NCI-H2171 treated with DMSO at 0.1 percent for 48 hours (cell line): ENCODE data around the gene FRZB.
"Not testable (repeated sequence)": the region's sequence is repeated elsewhere in the genome, so short reads cannot be mapped to it uniquely, and the experiment has no call there.

Experiments used
- DNase-seq: peaks from one replicate; lab custom pipeline; 2025; lab: John Stamatoyannopoulos, UW

Gene FRZB

DNA sequence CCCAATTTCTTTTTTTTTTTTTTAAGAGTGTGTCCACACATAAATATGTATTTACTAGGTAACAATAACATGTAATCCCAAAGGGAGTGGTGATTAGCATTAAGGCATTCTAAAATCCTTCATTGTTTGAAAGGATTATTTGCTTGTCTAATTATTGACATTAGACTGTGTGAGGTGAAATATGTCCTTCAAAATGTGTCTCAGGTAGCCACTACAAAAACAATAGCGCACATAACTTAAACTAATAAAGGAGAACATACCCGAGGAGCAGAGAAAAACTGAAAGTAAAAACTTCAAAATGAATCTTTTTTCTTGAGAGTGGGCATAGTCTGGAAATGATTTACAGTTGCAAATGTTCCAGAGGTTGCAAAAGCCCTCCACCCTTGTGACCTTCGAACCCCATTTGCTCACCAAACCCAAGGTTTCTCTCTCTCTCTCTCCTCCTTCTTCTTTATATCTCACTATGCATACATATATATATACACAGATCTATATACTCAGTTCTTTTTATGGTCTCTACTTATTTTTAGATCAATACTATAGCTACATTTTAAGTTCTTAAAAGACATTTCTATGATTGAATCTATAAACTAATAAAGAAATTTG is 24.4 kb upstream of the FRZB start:
- no peak for DNase-seq

DNA sequence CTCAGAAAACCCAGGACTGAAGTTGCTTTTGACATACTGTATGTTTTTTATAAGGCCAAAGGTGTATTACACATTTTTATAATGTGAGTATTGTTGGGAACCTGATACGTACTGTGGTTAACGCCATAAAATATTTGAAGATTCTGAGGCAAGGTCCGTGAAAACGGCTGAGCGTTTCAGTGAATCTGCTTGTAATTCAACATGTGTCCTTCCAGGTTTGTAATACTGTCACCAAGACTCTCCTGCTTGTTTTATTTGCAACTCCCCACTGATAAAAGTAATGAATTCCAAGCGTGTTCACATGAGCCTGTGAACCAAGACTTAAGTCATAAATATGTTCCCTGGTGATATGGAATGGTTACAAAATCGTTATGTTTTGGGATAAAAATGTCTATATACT is 23.9 kb upstream of the FRZB start:
- DNase-seq, result peak; percentile 21

DNA sequence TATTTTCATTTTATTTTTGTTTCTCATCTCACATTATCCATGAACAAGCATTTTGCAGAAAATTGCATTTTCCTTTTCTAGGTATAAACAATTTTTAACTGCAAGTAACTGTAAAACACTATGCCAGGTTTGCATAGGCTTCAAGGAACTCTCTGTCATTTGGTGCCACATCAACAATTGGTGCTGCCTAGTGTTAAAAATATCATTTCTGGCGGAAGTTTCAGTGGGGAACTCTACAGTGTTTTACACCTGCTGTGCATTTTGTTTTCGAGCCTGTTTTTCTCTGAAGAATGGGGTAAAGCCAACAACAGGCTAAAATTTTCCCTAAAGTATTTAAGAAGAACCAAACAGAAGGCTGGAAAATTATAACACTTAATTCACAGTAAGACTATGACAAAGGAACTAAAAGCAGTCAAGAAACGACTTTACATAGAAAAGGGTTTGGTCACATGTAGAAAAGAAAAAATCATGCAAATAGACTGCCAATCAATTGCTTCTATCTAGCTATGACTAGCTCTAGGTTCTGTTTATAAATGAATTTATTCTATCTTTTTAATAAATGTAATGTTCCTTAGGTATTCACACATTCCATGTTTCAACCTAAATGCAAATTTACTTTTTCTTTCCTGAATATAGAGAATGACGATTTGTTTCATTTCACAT is 21.4 kb upstream of the FRZB start:
- no peak for DNase-seq

DNA sequence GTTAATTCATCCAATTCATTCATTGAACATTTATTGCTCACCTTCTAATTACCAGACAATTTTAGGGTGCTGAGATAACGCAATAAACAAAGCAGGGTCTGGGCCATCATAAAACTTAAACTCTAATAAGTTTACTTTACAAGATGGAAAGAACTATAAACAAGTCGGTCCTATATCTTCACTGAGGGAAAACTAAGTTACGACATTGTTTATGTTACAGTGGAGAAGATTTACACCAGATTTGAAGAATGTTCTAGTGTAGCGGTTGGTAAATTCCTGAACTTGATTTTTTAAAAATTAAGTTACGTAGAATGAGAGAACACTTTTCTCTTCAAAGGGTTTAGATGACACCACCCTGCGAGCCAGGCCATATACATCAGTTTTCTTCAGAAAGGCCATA is 20.7 kb upstream of the FRZB start:
- no peak for DNase-seq

DNA sequence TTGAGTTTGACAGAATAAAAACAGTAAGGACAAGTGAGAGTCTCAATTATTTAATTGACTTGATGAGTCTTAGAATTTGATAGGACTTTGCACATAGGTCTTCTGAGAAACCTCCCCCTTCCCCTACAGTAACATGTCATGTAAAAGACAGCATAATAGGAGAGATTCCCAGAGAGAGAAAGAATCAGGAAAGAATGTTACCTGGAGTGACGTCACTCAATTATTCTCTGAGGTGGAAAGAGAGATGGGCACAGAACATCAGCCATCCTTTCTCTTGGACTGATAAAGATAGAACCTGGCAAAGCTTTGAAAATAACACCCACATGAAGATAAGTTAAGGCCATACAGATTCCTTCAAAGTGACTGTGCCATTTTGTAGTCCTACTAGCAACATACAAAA is 19.3 kb upstream of the FRZB start:
- no peak for DNase-seq

DNA sequence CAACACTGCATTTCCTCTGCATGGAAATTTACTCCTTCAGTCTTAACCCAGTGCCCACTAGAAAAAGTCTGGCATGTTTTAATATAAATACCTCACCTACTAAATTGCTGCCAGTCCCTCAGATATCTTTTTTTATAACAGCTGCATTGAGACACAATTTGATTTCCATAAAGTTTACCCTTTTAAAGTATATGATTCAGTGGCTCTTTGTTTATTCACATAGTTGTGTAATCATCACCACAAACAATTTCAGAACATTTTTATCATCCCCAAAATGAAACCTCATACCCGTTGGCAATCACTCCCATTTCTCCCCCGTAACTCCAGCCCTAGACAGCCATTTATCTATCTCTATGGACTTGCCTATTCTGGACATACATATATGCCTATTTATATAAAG is 17.0 kb upstream of the FRZB start:
- no peak for DNase-seq

DNA sequence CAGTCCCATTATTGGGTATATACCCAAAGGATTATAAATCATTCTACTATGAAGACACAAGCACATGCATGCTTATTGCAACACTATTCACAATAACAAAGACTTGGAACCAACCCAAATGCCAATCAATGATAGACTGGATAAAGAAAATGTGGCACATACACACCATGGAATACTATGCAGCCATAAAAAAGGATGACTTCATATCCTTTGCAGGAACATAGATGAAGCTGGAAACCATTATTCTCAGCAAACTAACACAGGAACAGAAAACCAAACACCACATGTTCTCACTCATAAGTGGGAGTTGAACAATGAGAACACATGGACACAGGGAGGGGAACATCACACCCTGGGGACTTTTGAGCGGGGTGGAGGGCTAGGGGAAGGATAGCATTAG is 13.7 kb upstream of the FRZB start:
- DNase-seq, result not testable (repeated sequence)

DNA sequence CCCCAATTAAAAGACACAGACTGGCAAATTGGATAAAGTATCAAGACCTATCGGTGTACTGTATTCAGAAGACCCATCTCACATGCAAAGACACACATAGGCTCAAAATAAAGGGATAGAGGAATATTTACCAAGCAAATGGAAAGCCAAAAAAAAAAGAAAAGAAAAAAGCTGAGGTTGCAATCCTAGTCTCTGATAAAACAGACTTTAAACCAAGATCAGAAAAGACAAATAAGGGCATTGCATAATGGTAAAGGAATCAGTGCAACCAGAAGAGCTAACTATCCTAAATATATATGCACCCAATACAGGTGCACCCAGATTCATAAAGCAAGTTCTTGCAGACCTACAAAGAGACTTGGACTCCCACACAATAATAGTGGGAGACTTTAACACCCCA is 10.2 kb upstream of the FRZB start:
- DNase-seq, result not testable (repeated sequence)

DNA sequence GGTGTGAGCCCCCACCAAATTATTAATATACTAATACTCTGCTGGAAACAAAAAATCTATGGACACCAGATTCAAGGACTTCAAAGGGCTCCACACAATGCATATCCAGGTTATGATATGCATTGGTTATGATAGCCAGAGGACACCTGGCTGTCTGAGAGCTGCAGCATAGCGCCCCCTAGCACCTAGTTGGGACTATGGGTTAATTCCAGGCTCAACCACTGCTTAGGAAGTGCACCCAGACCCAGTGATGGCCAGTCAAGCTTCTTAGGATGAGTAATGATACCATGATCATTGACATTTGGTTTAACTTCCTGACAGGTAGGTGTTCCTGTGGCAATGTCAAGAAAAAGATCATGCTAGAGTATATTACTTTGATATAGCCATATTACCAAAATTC is 3.8 kb upstream of the FRZB start:
- no peak for DNase-seq

DNA sequence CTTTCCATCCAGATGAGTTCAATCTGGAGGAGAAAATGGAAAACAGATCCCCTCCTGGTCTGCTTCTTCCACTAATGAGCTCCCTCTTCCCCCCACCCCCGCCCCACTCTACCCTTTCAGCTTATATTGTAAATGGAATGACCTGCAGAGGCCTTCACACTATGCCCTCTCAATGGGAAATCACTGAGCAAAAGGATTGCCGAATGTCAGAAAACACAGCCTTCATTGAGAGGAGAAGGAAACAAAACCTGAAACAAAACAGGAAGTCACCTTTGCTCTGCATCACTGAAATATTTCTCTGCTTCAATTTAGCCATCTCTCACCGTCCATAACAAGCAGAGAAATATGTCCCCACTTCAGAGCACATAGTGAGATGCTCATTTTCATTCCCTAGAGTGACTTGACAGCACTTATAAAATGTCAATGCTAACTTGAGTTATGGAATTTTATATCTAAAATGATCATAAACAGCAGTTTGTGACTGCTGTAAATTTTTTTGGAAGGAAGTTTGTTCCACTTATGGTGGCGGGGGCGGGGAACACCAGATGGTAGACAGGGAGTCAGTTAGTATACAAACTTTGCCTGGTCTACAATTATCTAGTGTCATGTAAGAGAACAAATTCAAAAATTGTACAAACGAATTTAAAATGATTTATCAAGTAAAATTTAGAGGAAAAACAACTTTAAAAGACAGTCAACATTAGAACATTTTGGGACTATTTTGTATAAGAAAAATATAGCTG is 1.8 kb upstream of the FRZB start:
- peak; percentile 76 for DNase-seq

DNA sequence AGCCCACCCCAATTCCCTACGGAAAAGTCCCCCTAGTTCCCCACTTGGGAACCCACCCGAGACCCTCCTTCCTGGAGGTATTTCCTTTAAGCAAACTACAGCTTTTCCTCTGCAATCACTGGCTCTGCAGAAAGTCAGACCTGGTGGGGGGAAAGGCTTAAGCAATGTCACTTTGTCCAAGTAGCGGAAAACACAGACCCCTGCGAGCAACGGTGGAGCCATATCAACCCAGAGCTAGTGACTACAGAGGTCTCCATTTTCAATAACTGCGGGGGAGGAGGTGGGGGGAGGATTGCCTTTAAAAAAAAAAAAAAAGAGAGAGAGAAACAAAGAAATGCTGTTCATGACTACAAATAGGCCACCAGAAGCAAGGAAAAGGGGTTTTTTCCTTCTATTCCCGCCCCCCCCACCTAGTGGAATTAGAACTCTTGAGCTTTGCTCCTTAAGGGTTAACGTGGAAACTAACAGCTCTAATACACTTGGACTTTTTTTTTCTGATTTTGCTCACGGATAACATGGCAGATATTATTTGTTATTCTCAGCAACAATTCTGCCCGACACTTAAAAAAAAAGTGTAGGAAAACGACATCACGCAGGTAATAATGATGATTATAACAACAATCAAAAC is 1.1 kb upstream of the FRZB start:
- DNase-seq, result peak; percentile 57

DNA sequence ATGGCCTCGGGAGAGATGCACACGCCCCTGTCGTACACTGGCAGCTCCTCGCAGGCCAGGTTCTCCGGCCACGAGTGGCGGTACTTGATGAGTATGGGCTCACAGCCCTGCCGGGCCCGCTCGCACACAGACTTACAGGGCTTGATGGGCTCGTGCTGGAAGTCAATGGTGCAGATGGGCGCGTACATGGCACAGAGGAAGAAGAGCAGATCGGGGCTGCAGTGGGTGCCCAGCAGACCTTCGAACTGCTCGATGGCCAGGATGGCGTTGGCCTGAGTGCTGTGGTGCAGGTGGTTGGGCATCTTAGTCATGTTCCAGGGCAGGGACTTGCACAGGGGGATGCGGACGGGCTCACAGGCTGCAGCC is 359 bp downstream of the FRZB start:
- no peak for DNase-seq

DNA sequence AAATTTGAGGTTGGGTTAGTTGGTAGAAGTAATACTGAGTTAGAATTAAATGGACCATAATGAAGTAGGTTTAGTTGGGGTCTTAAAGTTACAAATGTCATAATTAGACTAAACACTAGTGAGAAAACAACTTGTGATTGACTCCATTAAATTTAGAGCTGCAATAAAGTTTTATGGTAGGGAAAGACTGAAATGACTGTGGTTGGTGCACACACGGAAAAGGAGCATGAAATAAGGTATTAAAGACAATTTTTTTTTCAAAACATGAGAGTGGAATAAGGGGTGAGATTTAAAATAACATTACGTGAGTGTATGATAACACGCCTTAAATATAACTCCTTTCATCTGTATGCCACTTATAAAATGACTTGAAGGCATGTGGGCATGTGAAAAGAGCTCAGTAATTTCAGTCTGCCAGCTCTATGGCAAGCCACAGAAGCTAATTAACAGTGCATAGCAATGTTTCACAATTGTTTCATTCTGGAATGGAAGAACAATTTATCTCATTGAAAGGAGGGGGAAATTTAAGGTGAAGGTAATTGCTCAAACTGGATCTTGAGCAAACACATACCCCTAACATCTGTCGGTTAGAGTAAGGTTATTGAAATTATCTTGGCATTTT is 1.4 kb downstream of the FRZB start:
- DNase-seq, result peak; percentile 34

DNA sequence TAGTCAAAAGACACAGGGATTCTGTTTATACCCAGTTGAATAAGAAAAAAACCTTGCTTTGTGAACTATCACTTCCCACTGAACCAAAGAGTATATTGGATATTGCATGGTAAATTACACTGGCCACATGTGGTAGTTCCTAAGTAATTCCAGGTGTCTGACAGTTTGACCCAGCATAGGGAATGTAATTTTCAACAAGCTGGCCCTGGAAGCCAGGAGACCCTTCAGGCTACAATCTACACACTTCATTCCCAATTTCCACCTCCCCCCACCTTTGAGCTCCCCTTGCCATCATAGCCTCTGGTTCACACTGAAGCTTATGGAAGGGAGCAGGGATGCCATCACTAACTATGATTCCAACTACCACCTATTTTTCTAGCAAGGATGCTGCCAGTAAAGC is 2.8 kb downstream of the FRZB start:
- no peak for DNase-seq

DNA sequence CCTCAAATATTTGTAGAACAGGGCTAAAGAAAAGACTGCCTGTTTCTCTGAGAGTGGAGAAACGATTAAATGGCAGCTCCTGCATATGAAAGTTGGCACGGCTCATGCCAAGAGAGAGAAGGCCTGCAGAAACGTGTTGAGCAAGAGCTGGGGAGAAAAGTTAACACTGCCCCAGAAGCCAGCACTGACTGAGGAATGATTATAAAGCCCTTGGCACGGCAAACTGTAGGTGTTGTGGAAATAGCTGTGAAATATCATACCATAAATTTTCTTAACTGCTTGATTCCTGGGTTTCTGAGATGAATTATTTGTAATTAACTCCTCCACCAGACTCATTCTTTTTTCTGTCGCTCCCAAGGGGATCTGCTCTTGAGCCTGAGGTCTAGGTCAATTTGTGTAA is 4.3 kb downstream of the FRZB start:
- DNase-seq, result no peak

DNA sequence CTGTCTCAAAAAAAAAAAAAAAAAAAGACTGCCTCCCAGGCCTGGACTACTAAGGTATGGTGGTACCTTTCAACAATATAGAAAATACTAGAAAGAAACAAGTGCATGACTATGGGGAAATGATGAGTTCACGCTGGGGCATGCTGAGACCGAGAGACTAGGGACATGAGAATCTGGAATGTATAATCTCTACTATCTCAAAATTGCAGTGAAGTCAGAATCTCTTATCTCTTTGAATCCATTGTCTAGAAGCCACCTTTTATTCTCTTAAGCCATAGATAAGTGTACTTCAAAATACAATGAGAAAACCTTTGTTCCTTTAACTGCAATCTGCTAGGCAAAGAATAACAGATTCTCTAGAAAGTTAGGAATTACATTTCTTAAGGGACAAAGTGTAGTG is 5.6 kb downstream of the FRZB start:
- DNase-seq, result no peak

DNA sequence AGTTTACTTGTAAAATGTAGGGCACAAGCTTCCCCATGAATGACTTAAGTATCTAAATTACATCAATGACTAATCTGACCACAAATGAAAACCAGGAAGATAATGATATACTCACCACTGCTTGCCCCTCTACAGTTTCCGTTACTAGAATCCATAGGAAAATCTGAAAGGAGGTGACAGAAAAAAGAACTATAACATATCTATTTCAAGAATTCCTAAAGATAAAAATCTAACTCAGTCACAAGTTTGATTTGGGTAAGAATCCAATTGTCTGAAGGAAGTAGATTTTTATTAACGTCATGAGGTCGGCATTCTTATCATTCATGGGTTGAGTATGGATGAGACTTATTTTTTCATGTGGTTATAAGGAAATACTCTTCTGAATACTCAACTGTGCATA is 7.8 kb downstream of the FRZB start:
- no peak for DNase-seq

DNA sequence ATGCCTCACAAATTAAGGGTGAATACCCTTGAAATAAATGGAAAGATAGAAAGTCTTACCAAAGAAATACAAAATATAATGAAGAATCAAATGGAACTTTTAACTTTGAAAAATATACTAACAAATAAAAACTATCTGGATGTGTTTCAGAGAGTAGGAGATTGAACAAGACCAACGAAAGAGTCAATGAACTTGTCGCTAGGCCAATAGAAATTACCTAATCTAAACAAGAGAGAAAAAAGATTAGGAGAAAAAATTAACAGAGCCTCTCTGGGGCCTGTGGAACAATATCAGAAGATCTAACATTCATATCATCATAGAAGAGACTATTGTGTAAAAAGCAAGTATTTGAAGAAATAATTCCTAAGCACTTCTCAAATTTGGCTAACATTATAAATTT is 11.1 kb downstream of the FRZB start:
- DNase-seq, result no peak

DNA sequence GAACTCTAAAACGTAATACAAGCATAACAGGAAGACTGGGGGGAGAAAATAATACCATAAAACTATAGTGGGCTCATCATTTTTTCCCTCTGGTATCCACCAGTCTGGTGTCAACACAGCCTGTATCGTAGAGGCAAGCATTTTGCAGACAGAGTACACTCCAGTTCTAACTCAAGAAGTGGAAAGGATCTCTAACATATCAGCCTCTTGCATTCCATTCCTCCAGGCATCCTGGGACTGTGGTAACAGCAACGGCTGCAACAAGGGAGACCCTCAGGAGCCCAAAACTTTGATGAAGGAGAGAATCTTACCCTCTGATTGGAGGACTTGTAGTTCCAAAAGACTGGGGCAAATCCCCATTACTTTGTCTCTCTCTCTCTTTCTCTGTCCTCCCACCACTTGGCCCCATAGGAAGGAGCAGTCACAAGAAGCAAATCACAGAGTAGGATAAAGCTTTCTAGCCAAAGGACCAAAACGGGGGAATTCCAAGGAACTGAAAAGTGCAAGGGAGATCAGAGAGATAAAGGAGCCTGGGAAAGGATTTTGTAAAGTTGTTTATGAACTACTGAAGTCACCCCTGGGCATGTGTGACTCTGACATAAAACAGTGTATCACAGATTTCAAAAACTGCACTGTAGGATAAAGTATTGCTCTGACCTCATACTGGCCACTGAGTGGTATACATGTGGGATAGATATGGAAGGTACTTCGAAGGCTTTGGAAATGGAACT is 11.9 kb downstream of the FRZB start:
- no peak for DNase-seq

DNA sequence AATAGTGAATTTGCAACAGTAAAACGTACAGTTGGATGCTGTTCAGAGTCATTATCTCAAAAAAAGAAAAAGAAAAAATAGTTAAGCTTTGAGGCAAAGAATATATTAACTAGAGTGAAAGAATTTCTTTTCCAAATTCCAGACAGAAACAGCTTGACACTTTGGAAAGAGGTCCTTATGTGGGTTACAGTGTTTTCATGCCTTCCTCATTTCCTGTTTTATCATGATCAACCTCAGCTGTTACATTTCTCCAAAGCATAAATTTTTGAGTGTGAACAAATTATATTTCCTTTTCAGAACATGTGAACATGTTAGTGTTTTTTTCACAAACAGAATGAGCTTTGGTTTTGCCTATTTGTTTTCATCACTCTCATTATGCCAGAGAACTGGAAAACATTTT is 13.6 kb downstream of the FRZB start:
- no peak for DNase-seq

DNA sequence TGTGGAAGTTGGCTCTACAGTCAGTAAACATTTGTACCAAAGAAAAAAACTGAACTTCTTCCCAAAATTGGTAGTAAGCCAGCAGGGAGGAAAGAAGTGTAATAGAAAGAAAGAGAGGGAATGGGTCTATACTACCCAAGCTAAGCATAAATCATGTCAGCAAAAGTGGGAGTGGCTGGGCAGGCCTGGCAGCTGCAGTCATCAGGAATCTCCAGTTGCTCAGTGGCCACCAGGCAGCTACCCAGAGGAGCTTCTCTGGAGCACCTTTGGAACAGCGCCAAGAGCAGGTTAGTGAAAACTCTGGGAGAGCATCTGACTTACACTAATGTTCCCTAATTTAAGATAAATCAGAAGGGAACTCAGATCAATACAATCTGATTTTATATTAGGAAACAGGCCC is 14.3 kb downstream of the FRZB start:
- peak; percentile 71 for DNase-seq

DNA sequence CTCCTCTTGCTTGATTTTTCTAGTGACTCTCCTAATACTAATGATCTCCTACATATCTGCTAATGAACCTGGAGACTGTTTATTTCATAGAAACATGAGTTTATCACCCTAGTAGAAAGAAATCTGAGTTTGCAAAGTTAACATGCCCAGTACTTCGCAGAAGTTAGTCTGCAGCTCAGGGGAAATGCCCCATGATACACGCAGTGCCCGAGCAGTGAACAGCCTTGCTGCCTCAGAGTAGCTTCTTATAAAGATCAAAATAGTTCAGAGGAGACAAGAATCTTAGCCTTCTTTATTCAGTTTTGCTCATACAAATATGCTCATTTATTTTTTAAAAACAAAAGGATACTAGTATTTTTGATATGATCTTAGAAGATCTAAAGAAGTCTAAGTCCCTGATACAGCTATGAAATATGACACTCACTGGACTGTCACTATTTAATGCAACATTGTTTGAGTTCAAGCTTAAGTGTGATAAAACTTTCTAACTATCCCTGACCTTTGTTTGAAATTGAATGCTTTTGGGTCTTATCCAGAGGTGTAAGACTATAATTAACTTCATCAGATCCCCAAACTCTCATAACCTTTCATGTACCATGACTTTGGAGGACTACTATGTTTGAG is 20.5 kb downstream of the FRZB start:
- no peak for DNase-seq
